Measurements from ENCODE around the gene NTF3.

Gene NTF3

GRCh38 chr12:5506295-5506694, 74.4 kb downstream of the NTF3 start:
- no peak for TF ChIP-seq CTCF (IDR thresholded peaks at IDR 0.05; ENCODE audit: borderline replicate concordance, control extremely low read depth, extremely low read depth, insufficient read depth, missing control alignments)
- in situ Hi-C loops (cut with MboI; ENCODE audit: low sequenced_read_pairs, unreplicated experiment), result no loop called here
- DNase-seq (ENCODE audit: low spot score), result no peak

- no peak for DNase-seq (ENCODE audit: low spot score)
- TF ChIP-seq CTCF (IDR thresholded peaks at IDR 0.05; ENCODE audit: borderline replicate concordance, control extremely low read depth, extremely low read depth, insufficient read depth, missing control alignments), result no peak
- in situ Hi-C loops (cut with MboI; ENCODE audit: low sequenced_read_pairs, unreplicated experiment), result no loop called here
These were observed 74.9 kb downstream of the NTF3 start for GRCh38 chr12:5506821-5507231.

GRCh38 chr12:5507401-5507935, 75.6 kb downstream of the NTF3 start:
- in situ Hi-C loops (cut with MboI; ENCODE audit: low sequenced_read_pairs, unreplicated experiment), result no loop called here
- no peak for TF ChIP-seq CTCF (IDR thresholded peaks at IDR 0.05; ENCODE audit: borderline replicate concordance, control extremely low read depth, extremely low read depth, insufficient read depth, missing control alignments)
- DNase-seq (ENCODE audit: low spot score), result no peak

GRCh38 chr12:5507944-5508343, 76.0 kb downstream of the NTF3 start:
- in situ Hi-C loops (cut with MboI; ENCODE audit: low sequenced_read_pairs, unreplicated experiment), result no loop called here
- TF ChIP-seq CTCF (IDR thresholded peaks at IDR 0.05; ENCODE audit: borderline replicate concordance, control extremely low read depth, extremely low read depth, insufficient read depth, missing control alignments), result no peak
- no peak for DNase-seq (ENCODE audit: low spot score)

- in situ Hi-C loops (cut with MboI; ENCODE audit: low sequenced_read_pairs, unreplicated experiment), result no loop called here
- no peak for DNase-seq (ENCODE audit: low spot score)
- TF ChIP-seq CTCF (IDR thresholded peaks at IDR 0.05; ENCODE audit: borderline replicate concordance, control extremely low read depth, extremely low read depth, insufficient read depth, missing control alignments), result no peak
These were observed 77.2 kb downstream of the NTF3 start for GRCh38 chr12:5509102-5509501.

- in situ Hi-C loops (cut with MboI; ENCODE audit: low sequenced_read_pairs, unreplicated experiment), result no loop called here
- no peak for TF ChIP-seq CTCF (IDR thresholded peaks at IDR 0.05; ENCODE audit: borderline replicate concordance, control extremely low read depth, extremely low read depth, insufficient read depth, missing control alignments)
- no peak for DNase-seq (ENCODE audit: low spot score)
These were observed 77.6 kb downstream of the NTF3 start for GRCh38 chr12:5509557-5509956.

All from GM13976 (cell line).